HG03460 (cell line): Measurements from ENCODE around the gene C5orf22.
"Not testable (repeated sequence)": the region's sequence is repeated elsewhere in the genome, so short reads cannot be mapped to it uniquely, and the experiment has no call there.

Source experiments
- ATAC-seq: cut with Tn5 transposase; IDR thresholded peaks from one replicate; pipeline ENCODE4 v1.9.1; 2021; ENCODE audit not compliant: unreplicated experiment

The C5orf22 gene

DNA sequence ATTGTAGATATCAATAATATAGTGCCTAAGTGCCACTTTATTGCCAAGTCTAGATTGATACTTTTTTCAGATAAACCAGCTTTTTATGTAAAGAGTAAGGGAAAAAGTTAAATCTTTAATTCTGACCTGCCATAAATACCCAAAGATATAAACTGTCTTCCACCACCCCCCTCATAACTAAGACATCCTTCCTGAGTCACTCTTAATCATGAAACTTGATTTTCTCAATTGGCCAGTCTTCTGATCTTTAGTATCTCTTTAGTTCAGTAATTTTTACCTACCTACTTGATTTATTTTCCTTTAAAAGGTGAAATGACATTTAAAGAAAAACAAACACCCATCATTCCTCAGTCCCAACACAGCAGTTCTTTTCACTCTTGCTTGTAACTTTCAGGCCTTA is 21.8 kb downstream of the C5orf22 start:
- ATAC-seq, result no peak

DNA sequence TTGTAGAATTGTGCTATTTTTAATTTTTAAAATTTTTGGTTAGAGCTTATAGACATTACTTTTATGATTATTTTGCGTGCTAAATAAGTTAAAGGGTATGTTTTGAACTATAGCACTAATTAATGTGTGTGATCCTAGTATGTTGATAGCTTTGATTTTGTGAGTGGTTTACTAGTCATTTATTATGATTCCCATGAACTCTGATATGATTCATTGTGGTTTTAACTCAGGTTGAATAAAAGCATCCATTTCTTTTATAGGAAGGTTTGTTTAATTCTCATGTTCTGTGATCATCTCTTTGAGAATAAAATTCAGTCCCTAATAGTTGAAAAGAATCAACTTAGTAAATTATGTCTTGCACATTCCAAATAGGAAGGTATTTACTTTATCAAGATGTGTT is 22.5 kb downstream of the C5orf22 start:
- ATAC-seq, result no peak

DNA sequence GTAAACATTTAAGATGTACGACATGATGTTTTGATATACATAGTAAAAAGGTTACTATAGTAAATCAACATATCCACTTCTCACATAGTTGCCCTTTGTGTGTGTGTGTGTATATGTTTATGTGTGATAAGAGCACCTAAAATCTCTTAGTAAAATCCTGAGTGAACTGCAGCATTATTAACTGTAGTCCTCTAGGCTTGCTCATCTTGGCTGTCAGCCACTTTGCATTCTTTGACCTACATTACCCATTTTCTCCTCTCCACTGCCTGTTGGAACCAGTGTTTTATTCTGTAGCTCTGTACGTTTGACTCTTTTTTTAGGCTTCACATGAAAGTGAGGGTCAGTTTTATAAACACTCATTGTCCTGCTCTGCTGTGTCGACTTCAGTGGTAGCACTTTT is 24.4 kb downstream of the C5orf22 start:
- no peak for ATAC-seq

DNA sequence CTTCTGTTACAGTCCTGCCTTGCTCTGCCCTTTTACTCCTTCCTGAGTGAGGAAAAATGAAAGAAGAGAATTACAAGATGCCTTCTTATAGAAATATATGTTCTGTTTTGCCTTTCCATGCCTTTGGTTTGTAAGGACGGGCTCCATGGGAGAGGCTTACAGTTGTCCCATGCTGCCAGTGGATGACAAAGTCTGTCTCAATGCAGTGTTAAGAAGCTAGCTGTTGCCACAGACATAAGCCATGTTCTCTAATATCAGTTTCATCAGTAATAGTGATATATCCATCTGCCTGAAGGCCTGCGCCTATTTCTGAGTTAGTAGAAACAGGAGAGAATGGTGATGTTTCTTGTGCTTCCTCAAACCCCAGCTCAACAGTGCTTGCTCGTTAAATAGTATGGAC is 27.8 kb downstream of the C5orf22 start:
- ATAC-seq, result no peak

DNA sequence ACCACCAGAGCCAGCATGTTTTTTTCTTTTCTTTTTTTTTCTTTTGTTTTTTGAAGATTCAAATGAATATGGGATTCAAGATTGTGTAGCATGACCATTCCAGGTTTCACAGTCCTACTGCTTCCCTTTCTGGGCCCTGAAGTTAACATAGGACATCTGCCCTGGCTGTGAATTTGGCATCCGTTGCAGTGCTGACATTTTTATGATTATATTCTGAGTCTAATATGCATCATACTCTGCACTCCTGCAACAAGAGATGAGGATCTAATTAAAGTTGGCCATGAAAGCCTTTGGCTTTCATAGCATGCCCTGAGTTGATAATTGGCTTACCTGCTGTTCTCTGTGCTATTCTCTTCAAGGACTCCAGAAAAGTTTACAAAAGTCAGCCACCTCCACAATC is 29.8 kb downstream of the C5orf22 start:
- ATAC-seq, result no peak

DNA sequence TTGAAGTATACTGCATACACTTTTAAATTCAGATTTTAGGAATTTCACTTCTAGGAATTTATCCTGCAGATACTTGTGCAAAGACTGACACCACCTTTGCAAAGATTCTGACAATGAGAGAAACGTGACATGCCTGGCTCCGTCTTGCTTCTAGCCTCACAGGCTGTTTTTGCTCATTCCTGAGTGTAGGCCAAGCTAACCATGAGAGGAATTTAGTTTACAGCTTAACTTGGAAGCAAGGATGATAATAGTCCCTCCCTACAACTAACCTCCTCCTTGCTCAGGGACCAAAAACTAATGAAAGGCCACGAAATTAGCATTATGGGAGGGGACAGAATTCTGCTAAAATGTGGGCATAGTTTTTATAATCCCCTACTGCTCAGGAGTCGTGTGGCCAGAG is 31.1 kb downstream of the C5orf22 start:
- ATAC-seq, result no peak

DNA sequence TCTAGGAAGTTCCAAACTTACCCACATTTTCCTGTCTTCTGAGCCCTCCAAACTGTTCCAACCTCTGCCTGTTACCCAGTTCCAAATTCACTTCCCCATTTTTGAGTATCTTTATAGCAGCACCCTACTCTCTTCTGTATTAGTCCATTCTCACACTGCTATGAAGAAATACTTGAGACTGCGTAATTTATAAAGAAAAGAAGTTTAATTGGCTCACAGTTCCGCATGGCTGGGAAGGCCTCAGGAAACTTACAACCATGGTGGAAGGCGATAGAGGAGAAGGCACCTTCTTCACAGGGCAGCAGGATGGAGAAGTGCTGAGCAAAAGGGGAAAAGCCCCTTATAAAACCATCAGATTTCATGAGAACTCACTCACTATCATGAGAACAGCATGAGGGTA is 34.3 kb downstream of the C5orf22 start:
- ATAC-seq, result not testable (repeated sequence)

DNA sequence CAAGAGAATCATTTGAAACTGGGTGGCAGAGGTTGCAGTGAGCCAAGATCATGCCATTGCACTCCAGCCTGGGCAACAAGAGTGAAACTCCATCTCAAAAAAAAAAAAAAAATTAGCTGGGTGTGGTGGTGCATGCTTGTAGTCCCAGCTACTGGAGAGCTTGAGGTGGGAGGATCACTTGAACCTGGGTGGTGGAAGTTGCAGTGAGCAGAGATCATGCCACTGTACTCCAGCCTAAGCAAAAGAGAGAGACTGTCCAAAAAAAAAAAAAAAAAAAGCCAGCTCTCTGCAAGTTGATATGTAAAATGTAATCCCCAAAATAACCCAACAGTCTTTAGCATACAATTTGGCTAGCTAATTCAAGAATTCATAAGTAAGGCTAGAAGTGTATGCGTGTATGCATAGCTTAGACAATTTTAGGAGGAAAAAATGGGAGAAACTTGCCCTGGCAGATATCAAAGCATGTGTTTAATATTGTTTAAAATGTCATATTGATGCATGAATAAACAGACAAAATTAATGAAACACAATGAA is 36.3 kb downstream of the C5orf22 start:
- no peak for ATAC-seq

DNA sequence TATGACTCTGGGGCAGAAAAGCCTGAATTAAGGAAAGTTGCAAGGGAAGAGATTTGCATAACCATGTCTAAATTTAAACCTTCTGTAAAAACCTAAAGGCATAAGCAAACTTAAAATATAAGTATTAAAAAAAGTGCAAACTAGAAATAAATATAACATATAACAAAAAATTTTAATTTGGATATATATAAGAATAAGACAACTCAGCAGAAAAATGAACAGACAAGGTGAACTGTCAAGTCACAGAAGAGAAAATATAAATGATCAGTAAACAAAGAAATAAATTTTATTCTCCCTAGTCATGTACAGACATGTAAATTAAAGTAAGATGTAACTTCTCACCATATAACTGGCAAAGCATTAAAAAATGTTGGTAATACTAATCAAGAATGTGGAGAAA is 37.0 kb downstream of the C5orf22 start:
- ATAC-seq, result no peak

DNA sequence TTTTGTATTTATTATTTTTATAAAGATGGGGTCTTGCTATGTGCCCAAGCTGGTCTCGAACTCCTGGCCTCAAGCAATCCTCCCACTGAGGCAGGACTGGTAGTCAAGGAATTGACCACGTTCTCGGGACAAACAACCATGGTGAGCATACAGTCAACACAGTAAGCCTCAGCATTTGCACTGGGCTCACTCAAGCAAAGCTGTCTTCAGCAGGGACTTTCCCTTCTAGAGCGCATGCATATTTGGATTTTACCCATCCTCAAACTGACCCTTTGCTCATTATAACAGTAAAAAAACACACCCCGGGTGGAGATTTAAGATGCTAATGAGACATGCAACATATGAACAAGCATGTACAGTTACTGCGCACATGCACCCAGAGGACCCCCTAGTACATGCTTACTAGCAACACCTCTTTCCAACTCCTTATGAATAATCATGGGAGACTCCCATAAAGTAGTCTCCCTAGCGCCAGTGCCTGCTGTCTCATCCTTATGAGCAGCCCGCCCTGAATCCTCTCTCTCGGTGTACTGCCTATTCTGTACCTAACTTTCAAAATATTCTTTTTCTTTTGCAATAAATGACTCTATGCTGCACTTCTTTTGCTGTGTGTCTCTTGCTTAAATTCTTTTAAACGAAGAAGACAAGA is 41.5 kb downstream of the C5orf22 start:
- peak; percentile 61 for ATAC-seq

DNA sequence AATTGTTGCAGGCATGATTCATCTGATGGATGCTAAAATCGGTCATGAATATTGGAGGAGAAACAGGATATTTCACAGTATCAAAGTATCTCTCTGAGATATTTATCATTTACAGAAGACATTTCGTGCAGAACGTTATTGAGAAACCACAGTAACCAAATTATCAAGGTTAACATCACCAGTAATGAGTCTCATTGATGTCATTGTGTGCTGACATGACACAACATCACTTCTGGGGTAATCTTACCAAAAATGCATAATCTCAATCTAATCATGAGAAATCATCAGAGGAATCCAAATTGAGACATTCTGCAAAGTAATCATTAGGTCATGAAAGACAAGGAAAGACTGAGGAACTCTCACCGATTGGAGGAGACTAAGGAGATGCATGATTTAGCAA is 42.7 kb downstream of the C5orf22 start:
- ATAC-seq, result no peak

DNA sequence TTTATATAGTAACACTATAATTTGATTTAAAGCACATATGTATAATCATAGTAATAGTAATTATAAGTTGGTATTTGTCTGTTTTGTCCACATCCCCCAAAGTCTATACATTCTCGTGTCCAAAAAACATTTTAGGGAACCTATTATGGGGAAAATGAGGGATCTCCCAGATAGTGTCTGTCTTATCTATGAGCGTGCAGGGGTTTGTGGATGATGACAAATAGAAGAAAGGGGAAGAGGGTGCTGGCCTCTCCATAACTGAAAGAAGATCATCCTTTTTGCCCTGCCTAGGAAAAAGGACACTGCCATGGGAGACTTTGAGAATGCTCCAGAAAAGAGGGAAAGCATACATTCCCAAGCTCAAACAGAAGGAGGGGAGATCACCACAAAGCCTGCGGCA is 45.3 kb downstream of the C5orf22 start:
- no peak for ATAC-seq

DNA sequence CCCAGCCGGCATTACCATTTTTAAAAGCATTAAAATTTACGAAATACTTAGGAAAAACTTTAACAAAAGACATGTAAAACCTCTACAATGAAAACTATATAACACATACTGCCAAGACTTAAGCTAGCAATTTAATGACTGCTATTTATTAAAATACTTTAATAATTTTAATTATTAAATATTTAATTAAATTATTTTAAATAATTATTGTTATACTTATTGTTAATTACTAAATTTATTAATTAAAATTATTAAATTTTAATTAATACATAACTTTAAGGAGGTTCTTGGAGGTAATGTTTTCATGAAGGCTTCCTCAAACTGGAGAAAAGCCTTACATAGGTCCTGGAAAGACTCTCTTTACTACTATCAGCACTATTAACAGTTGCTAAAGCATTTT is 47.5 kb downstream of the C5orf22 start:
- no peak for ATAC-seq

DNA sequence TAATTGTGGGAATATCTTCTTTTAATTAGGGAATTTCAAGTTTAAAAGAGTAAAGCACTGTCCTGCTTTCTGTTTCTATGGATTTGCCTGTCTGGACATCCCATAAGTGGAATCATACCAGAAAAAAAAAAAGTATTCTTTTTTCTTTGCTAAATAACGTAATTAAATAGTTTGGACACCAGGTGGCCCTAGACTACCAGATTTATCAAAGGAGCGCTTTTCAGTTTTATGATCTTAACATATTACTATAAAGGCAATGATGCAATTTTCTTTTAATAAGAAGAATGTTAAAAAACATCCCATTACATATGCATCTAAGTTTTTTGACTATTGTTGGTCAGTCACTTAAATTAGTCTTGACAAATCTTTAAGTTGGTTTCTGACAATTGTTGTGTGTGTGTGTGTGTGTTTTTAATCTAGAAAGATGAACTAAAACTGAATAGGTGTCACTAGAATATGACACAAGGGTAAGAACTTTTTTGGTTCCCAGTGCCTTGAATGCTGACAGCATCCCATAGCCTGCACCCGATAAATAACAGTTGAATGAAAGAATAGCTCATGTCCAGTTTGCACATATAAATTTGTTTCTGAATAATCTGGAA is 49.5 kb downstream of the C5orf22 start:
- ATAC-seq, result no peak

DNA sequence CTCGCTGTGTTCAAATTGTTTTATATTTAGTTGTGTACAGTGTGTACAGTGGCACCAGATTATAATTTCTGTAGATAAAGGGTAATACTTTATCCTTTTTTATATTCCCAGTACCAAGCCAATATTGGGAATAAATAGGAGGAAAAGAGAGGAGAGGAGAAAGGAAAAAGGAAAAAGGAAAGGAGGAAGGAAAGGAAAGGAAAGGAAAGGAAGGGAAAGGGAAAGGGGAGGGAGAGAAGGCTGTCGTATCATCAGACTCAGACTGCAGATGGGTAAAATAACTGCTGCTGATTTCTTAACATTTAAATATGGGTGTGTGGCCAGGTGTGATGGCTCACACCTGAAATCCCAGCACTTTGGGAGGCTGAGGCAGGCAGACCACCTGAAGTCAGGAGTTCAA is 51.0 kb downstream of the C5orf22 start:
- ATAC-seq, result no peak

DNA sequence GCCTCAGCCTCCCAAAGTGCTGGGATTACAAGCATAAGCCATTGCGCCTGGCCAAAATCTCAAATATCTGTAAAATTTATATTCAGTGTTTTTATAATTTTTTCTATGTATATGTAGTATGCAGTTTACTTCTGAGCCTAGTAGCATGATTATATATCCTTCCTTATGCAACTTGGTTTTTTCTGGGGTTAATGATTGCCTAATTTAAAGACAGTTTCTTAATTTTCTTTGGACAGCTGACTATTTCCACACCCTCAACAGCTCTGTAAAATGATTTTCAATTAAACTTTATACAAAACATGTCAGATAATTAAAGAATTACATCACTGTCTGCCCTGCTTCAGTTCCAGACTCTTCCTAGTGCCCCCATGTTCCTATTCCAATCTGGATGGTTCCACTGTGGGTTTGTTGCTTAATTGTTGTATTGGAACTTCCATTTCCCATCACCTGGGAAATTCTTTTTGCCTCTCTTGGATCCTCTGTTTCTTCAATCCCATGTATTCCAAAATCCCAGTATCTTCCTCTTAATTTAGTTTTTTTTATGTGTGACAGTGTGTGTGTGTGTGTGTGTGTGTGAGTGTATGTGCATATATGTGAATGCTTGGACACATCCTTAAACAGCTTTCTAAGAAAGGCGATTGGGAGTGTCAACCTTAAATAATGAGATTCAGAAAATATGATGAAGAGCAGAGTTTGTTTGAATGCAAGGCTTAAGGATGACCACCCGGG is 53.2 kb downstream of the C5orf22 start:
- ATAC-seq, result no peak

DNA sequence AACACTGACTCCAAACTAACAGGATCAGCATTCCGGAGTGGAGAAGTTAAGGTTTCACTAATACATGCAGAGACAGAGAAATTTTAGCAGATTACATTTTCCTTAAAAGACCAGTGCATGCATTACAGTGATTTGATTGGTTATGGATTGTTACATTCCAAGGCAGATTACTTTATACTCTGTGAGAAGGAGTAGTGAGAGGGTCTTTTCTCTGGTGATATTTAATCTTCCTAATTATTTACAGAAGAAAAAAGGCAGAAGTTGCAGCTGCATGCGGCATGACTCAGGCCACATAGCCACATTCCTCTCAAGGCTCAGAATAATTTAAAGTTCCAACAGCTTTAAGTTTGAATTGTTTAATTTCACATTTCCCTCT is 53.8 kb downstream of the C5orf22 start:
- no peak for ATAC-seq

DNA sequence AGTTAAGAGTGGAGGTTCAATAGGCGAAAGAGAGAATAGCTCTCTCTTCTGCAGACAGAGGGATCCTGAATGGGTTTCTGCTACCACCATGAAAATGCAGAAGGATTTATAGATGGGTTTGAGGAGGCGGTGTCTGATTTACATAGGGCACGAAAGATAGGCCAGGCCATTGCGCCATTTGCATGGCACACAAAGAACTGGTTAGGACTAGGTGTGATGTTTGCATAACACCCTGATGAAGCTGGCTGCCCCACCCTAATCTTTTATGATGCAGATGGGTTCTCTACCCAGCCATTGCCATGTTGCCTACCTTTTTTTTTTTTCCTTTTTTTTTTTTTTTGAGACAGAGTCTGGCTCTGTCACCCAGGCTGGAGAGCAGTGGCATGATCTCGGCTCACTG is 55.4 kb downstream of the C5orf22 start:
- ATAC-seq, result no peak

DNA sequence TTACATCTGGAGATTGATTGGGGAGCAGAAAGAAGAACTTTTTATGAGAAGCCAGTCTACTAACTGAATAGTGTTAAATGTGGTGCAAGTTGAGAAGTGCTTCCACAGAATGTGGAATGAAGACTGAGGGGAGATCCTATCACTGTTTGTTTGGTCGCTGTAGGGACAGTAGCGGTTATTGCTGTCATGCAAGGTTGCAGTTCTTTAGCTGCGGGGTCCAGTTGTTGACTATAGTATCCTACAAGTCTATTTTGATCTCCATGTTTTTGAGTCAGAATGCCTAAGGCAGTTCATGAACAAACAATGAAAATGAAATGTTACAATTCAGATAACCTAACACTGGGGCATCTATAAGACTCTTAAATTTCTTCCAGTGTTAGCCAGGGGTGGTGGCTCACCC is 61.6 kb downstream of the C5orf22 start:
- ATAC-seq, result no peak

DNA sequence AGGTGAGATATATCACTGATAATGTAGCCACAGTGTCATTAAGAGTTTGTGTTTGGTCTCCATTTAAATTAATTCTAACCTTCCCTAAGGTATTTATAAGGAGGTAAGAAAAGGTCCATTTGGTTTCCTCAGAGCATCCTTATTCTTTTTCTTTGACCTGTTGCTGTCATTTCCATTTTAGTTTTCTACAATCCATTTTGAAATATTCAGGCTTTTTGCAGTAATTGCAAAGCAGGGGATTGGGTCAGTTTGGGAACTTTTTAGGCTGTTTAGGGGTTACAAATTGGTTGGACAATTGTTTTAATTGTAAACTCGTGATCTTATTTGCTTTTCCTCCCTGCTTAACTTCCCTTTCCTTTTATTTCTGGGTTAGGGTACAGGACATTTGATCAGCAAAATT is 64.3 kb downstream of the C5orf22 start:
- ATAC-seq, result no peak

DNA sequence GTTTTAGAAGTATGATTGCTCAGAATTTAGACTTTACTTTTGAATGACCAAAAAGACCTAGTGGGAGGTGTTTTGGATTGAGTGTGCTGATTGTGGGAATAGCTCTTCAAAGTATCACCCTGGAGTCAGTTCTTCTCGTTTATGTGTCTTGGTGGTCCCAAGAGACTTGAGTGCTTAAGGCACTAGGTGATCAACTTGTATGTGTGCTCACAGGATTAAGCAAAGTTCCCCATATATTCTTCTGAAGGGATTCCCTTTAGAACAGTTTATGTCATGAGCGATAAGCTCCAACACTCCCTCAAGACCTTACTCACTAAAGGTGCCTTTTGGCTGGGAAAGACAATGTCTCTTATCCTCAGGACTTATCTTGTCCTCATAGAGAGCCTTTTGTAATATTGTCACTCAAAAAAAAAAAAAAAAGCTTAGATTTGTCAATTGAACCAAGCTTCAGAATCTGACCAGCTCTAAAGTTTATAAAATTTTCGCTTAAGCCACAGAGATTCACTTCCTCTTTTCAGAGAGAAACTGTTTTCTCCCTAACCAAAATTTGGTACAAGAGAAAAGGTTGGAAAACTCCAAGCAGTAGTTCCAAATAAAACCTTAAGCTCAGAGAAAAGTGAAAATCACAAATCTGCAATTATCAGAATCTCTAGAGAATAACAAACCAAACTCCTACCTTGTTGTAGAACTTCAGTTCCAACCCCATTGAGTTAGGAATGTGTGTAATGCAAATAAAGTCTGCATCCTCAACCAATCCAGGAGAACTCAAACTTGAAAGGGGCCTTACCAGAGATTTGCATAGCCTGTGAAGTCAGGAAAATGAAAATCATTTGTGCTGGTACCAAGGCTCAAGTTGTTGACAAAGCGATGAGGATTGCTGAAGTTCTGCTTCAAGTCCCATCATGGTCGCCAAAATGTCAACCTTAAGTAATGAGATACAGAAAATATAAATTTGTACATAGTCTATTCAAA is 66.8 kb downstream of the C5orf22 start:
- ATAC-seq, result no peak
